ENCODE data around the gene GPR162.

DNA sequence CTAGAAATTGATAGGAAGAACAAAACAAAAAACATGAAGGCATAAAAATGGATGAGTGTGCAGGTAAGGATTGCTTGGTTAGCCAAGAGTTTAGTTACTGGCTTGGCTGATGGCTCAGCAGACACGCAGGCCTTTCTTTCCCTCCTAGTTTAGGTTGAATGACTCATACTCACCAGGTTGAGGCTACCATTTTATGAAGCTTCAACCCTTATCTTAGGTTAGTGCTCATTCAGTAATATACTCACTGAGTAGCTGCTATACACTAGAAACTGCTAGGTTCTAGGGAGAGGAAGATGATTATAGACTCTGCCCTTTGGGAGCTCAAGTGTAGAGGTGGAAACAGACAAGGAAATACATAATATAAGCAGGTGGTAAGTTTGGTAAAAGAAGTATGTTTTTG lies 12.6 kb downstream of the GPR162 start:
- no peak for TF ChIP-seq POLR2A (IDR thresholded peaks at IDR 0.05; ENCODE audit: low read depth)
- TF ChIP-seq, protein P1, sequence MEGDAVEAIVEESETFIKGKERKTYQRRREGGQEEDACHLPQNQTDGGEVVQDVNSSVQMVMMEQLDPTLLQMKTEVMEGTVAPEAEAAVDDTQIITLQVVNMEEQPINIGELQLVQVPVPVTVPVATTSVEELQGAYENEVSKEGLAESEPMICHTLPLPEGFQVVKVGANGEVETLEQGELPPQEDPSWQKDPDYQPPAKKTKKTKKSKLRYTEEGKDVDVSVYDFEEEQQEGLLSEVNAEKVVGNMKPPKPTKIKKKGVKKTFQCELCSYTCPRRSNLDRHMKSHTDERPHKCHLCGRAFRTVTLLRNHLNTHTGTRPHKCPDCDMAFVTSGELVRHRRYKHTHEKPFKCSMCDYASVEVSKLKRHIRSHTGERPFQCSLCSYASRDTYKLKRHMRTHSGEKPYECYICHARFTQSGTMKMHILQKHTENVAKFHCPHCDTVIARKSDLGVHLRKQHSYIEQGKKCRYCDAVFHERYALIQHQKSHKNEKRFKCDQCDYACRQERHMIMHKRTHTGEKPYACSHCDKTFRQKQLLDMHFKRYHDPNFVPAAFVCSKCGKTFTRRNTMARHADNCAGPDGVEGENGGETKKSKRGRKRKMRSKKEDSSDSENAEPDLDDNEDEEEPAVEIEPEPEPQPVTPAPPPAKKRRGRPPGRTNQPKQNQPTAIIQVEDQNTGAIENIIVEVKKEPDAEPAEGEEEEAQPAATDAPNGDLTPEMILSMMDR (IDR thresholded peaks at IDR 0.05): no peak
- TF ChIP-seq POLR2AphosphoS5 (IDR thresholded peaks at IDR 0.05): no peak
- TF ChIP-seq EP300 (IDR thresholded peaks at IDR 0.05): no peak

Measured in esophagus muscularis mucosa (tissue), 4 donors.